ENCODE results near the gene PPP1R37.

PPP1R37 gene

GRCh38 chr19:45071969-45072790 is 20.8 kb upstream of the PPP1R37 start (continued):
- TF ChIP-seq ZNF280C (tag by site-specific recombination; IDR thresholded peaks at IDR 0.05) = no peak
- no peak for TF ChIP-seq ZBTB10 (tag by site-specific recombination; IDR thresholded peaks at IDR 0.05)
- TF ChIP-seq ZNF362 (tag by site-specific recombination; IDR thresholded peaks at IDR 0.05) = no peak
- no peak for TF ChIP-seq ZFP37 (tag by site-specific recombination; IDR thresholded peaks at IDR 0.05)
- TF ChIP-seq ZNF394 (tag by site-specific recombination; IDR thresholded peaks at IDR 0.05; ENCODE audit: borderline replicate concordance) = no peak
- no peak for TF ChIP-seq ZNF302 (tag by site-specific recombination; IDR thresholded peaks at IDR 0.05; ENCODE audit: low read depth)
- TF ChIP-seq SCRT2 (tag by site-specific recombination; IDR thresholded peaks at IDR 0.05) = no peak
- no peak for TF ChIP-seq ZNF654 (tag by site-specific recombination; IDR thresholded peaks at IDR 0.05; ENCODE audit: low read depth)
- no peak for TF ChIP-seq HOXA7 (CRISPR knock-in tag; IDR thresholded peaks at IDR 0.05; ENCODE audit: borderline replicate concordance)
- TF ChIP-seq SCRT1 (tag by site-specific recombination; IDR thresholded peaks at IDR 0.05; ENCODE audit: borderline replicate concordance) = no peak
- no peak for TF ChIP-seq ZNF112 (tag by site-specific recombination; IDR thresholded peaks at IDR 0.05)

- POLR2A ChIA-PET = interaction anchor here (0.5 to 1.3 kb wide), 5 partner anchors 8 to 109 kb away, joined by 3 to 6 read pairs (median 4); partner anchors contain the start of genes CLASRP and PPP1R37
- peak; percentile 50; the same call in 1 of the 2 replicates for TF ChIP-seq ZNF600 (tag by site-specific recombination; IDR thresholded peaks at IDR 0.05)
- peak; percentile 47 for TF ChIP-seq PRDM10 (tag by site-specific recombination; IDR thresholded peaks at IDR 0.05)
- 0 out of 2 replicates have a peak, but pooled peaks have one; percentile 30 for TF ChIP-seq GLIS2 (tag by site-specific recombination; IDR thresholded peaks at IDR 0.05)
- TF ChIP-seq ZNF132 (tag by site-specific recombination; IDR thresholded peaks at IDR 0.05; ENCODE audit: borderline replicate concordance) = no peak
- no peak for TF ChIP-seq ZNF518A (tag by site-specific recombination; conservative IDR thresholded peaks at IDR 0.05; ENCODE audit: low read depth)
- Histone ChIP-seq H3K9me3 (ENCODE audit: control insufficient read depth, insufficient read depth, low read depth, low read length) (no peaks in the 10 kb centered on the region), H3K27ac (ENCODE audit: extremely low read depth, low read depth, low read length) (no peak overlapping the region), H3K36me3 (ENCODE audit: control insufficient read depth in 2 of 2, insufficient read depth in 1 of 2, low read length in 2 of 2) (peaks cover 10 to 31% of the 10 kb centered on the region in 2 experiments; a peak in 2 of 3 replicates), H3K4me1 (ENCODE audit: control insufficient read depth, insufficient read depth, low read length) (peaks cover 15% of the 10 kb centered on the region), H3K4me3 (ENCODE audit: low read depth, low read length) (no peak overlapping the region)
- CTCF ChIA-PET = interaction anchor here (0.8 to 3.4 kb wide), 4 partner anchors 15 to 56 kb away, joined by 3 to 16 read pairs (median 5); no protein-coding TSS in a partner anchor
Measured at GRCh38 chr19:45074744-45075300, 18.2 kb upstream of the PPP1R37 start.

All from HEK293 (cell line).